Lung microvascular endothelial cell (primary cell): ENCODE data around the gene TMEM100. TPM values are rescaled to one million over a fixed set of nuclear protein-coding genes. Genes with fewer than 3 reads are reported as not detected.
"Not testable (repeated sequence)": the region's sequence is repeated elsewhere in the genome, so short reads cannot be mapped to it uniquely, and the experiment has no call there.

Experiments used
- DNase-seq, 2 donors: peaks; one replicate each; pipeline versions ENCODE4 v3.0.0 to v3.0.0-alpha.2; 2010; ENCODE audit warnings: low read depth in 2 of 2
- total RNA-seq: library from RNA; depleted of rRNA; stranded (reverse); fragments of >200 nt; gene quantifications from 2 replicates; pipeline ENCODE4 v1.2.1, GENCODE V29; 2014

Gene TMEM100
- total RNA-seq, 1 donor from 2014 or later = 25.4 TPM

GRCh38 chr17:55689672-55690071 lies 33.0 kb downstream of the TMEM100 start:
- no peak for DNase-seq

DNA sequence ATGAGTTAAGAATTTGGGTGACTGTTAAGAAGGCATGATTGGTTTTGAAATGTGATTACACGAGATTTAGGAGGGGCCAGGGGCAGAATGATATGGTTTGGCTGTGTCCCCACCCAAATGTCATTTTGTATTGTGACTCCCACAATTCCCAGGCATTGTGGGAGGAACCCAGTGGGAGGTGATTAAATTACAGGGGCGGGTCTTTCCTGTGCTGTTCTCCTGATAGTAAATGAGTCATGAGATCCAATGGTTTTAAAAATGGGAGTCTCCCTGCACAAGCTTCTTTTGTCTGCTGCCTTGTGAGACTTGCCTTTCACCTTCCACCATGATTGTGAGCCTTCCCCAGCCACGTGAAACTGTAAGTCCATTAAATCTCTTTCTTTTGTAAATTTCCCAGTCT lies 34.6 kb downstream of the TMEM100 start:
- no peak for DNase-seq

DNA sequence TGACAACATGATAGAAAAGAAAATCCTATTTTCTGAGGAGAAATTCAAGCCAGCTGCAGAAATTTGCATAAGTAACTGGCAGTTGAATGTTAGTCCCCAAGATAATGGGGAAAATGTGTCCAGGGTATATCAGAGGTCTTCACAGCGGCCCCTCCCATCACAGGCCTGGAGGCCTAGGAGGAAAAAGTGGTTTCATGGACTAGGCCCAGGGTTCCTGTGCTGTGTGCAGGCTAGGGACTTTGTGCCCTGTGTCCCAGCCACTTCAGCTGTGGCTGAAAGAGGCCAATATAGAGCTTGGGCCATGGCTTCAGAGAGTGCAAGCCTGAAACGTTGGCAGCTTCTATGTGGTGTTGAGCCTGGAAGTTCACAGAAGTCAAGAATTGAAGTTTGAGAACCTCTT lies 35.6 kb downstream of the TMEM100 start:
- no peak for DNase-seq

GRCh38 chr17:55683550-55684315 lies 38.9 kb downstream of the TMEM100 start:
- DNase-seq = no peak

DNA sequence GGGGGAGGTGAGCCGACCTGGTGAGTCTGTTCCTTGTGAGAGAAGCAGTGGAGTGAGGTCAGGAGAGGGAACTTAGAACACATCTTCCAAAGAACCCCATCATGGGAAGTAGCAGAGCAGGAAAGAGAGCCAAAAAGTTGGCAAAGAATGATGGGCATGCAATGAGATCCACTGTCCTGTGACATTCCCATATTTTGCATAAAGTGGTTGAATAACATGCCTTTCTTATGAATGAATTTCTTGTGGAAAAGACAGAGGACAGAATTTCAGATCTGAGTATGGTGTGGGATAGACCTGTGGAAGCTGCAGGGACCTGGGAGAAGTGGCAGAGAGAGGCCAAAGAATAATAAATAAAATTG lies 41.3 kb downstream of the TMEM100 start:
- no peak for DNase-seq

DNA sequence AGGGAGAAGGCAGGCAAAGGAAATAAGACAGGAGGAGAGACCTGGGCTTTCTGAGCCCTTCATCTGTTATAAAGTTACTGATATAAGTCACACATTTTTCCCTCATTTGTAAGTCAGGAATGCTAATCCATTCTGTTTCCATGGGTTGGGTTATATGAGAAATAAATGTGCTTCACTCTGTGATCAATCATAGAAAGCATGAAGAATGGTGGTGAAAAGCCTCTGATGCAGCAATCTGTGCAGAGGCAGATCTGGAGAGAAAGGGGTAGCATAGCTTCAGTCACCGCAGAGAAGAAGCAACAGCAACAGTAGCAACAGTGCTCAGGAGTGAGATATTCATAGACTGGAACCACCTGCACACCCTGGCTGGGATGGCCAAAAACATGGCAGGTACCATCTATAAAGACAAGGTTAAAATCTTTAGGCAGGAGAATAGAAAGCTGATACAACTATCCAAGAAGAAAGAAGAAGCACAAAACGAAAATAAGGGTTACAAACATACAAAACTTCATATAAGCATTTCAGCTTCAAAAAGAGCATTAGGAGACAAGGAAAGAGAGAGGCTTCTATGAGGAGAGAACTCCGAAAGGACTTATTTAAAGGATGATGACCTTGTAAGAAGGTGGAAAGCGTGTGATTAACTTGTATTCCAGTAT lies 41.9 kb downstream of the TMEM100 start:
- no peak for DNase-seq

DNA sequence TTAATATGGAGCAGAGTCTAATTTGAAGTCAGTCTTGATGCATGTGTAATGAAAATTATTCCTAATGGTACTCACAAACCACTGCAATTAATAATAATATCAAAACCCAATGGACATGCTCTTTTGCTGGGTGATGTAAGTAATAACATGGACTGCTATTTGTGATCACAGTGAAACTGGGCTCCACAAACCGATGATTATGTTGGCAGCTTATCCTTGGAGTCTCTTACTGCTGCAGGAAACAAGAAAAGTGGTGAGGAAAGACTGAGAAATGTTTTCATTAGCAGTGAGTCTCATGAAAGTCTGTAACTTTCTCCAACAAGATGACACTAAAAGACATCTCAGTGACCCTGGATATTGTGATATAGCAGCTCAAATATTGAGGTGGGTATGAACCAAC lies 45.2 kb downstream of the TMEM100 start:
- DNase-seq = no peak

DNA sequence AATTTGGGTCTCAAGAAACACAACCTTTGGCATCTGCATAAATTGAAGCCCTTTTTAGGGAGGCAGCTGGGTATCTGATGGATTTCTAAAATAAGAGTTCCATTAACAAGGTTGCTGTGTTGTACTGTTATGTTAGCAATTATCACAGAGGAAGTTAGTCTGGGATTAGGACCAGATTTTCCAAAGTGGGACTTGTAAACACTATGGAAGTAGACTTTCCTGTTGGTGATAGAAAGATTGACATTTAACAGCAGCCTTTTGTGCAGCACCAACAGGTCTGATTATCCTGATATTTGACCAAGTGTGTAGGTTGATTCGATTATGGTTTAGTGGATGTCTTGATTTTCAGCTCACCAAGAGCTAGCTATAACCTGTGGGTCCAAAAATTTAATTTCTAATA lies 46.4 kb downstream of the TMEM100 start:
- DNase-seq = peak in 1 of 2 donors; percentile 14

GRCh38 chr17:55673743-55674506 lies 48.7 kb downstream of the TMEM100 start:
- no peak for DNase-seq

GRCh38 chr17:55672585-55673501 lies 49.8 kb downstream of the TMEM100 start:
- no peak for DNase-seq

GRCh38 chr17:55672010-55672409 lies 50.7 kb downstream of the TMEM100 start:
- not testable (repeated sequence) for DNase-seq

Other genes starting within 250 kb of the TMEM100 start
- not detected in 2 replicates for gene SMIM36, start 211.4 kb downstream of the TMEM100 start, total RNA-seq
- 21.6 and 25.2 TPM in 2 replicates for gene PCTP, start 28.2 kb upstream of the TMEM100 start, total RNA-seq